Measurements from ENCODE around the gene METTL22.

METTL22 gene

GRCh38 chr16:8697965-8698364, 76.5 kb downstream of the METTL22 start:
- DNase-seq = no peak

Data from NCI-H524 treated with DMSO at 0.1 percent for 48 hours (cell line).